PC-3 (cell line): ENCODE measurements around the gene ICAM1. TPM values are rescaled to one million over a fixed set of nuclear protein-coding genes. Genes with fewer than 3 reads are reported as not detected.

Experiments used
- ATAC-seq: fragments of 200-7000 bp; cut with Tn5 transposase; 2 replicates; pipeline ENCODE4 v1.9.1; 2020; ENCODE audit warnings: mild to moderate bottlenecking, moderate library complexity
- BruUV-seq: library from RNA; stranded (reverse); fragments of 400-500 nt; replicated peaks from 2 replicates; lab custom pipeline; 2021; lab: Mats Ljungman, UMichigan
- CTCF ChIA-PET: fragments of 300-600 bp; sonication (Branson Sonifier 250); formaldehyde crosslinking; loops from one replicate; lab custom pipeline; 2022; ENCODE audit warnings: antibody characterized with exemption; lab: Charles Lee
- POLR2A ChIA-PET: fragments of 300-600 bp; sonication (Branson Sonifier 250); formaldehyde crosslinking; loops from one replicate; lab custom pipeline; 2022; ENCODE audit warnings: antibody characterized with exemption; ENCODE audit not compliant: unreplicated experiment; lab: Charles Lee
- DNase-seq: peaks from one replicate; pipeline ENCODE4 v3.0.0-alpha.2; 2015
- H2AFZ ChIP-seq: fragments of 300-600 bp; sonication (generic); 2 replicates; pipeline ENCODE4 v1.6.0; 2016; ENCODE audit warnings: antibody characterized with exemption, low read length
- H3F3A ChIP-seq: fragments of 300-600 bp; sonication (generic); one replicate; pipeline ENCODE4 v1.6.0; 2017; ENCODE audit warnings: antibody characterized with exemption, low read length, control low read depth, mild to moderate bottlenecking; ENCODE audit not compliant: unreplicated experiment
- H3K27ac ChIP-seq: fragments of 300-600 bp; sonication (generic); 2 replicates; pipeline ENCODE4 v1.5.1; 2016; ENCODE audit warnings: mild to moderate bottlenecking, low read length
- H3K27me3 ChIP-seq: fragments of 300-600 bp; sonication (generic); 2 replicates; pipeline ENCODE4 v1.6.1; 2016; ENCODE audit warnings: low read length, mixed read lengths
- H3K36me3 ChIP-seq: fragments of 300-600 bp; sonication (generic); 2 replicates; pipeline ENCODE4 v1.6.1; 2016; ENCODE audit warnings: low read depth, mixed run types, low read length, mixed read lengths
- H3K4me1 ChIP-seq: fragments of 300-600 bp; sonication (generic); 2 replicates; pipeline ENCODE4 v1.5.1; 2016; ENCODE audit warnings: low read length; ENCODE audit not compliant: insufficient read depth
- H3K4me2 ChIP-seq: fragments of 300-600 bp; sonication (generic); 2 replicates; pipeline ENCODE4 v1.6.0; 2016; ENCODE audit warnings: low read length
- H3K4me3 ChIP-seq: fragments of 300-600 bp; sonication (generic); 2 replicates; pipeline ENCODE4 v1.5.1; 2016; ENCODE audit warnings: mild to moderate bottlenecking, low read length, mixed read lengths
- H3K79me2 ChIP-seq: fragments of 300-600 bp; sonication (generic); 2 replicates; pipeline ENCODE4 v1.6.1; 2017; ENCODE audit warnings: low read length, mixed read lengths
- H3K9ac ChIP-seq: fragments of 300-600 bp; sonication (generic); 2 replicates; pipeline ENCODE4 v1.6.0; 2016; ENCODE audit warnings: mild to moderate bottlenecking, low read length
- H3K9me2 ChIP-seq: fragments of 300-600 bp; sonication (generic); replicated peaks from 2 replicates; pipeline ENCODE4 v1.6.1; 2016; ENCODE audit warnings: mixed run types, low read length, mixed read lengths
- H3K9me3 ChIP-seq: fragments of 300-600 bp; sonication (generic); 2 replicates; pipeline ENCODE4 v1.6.1; 2016; ENCODE audit warnings: low read length, mixed read lengths
- H4K20me1 ChIP-seq: fragments of 300-600 bp; sonication (generic); 2 replicates; pipeline ENCODE4 v1.6.1; 2016; ENCODE audit warnings: low read length, mixed read lengths
- EZH2 ChIP-seq: fragments of 300-600 bp; sonication (generic); IDR thresholded peaks from one replicate; pipeline ENCODE4 v1.6.1; 2017; ENCODE audit warnings: antibody characterized with exemption, mild to moderate bottlenecking, low read length; ENCODE audit not compliant: unreplicated experiment
- EZH2phosphoT487 ChIP-seq: fragments of 300-600 bp; sonication (generic); IDR thresholded peaks from 2 replicates; pipeline ENCODE4 v1.6.1; 2018; ENCODE audit warnings: mild to moderate bottlenecking, antibody characterized with exemption, low read length, borderline replicate concordance
- intact Hi-C: fragments of 100-400 bp; cut with micrococcal nuclease; formaldehyde crosslinking; loops from 2 replicates; pipeline ENCODE4 v1.9.0; 2023
- total RNA-seq: library from RNA; depleted of rRNA; stranded (reverse); fragments of >200 nt; gene quantifications from 2 replicates; pipeline ENCODE4 v1.2.3, GENCODE V29; 2014
- TF ChIP-seq, protein P1 (sequence below): fragments of 300-600 bp; sonication (generic); conservative IDR thresholded peaks from 2 replicates; pipeline ENCODE4 v1.5.1; 2017; ENCODE audit warnings: antibody characterized with exemption, low read depth, mild to moderate bottlenecking, low read length

Gene ICAM1
- total RNA-seq, 1 experiment from 2014 or later, result 15.3 TPM

DNA sequence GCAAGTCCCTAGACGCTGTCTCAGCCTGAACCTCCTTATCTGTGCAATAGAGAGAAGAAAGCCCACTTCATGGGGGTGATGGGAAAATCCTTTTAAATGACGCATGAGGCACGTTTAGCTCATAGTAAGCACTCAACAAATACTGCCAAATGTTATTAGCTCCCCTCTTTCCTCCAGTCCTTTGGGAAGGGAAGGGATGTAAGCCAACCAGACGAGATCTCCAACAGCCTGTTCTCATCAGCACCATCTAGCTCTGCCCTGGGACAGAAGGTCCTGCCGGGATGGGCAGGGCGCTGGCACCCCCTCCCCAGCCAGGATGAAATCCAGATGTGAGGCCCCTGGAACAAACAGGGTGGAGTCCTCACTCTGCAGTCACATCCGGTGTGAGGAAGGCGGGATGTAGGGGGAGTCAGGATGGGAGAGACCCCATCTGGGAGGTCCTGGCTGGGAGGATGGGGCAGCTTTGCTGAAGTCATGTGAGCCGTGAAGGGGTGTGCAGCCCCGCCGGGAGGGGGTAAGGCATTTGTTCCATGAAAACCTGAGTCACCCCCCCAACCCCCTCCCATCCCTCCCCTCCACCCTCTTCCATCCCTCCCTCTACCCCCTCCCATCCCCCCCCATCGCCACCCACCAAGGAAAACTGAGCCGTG, 44.4 kb upstream of the ICAM1 start:
- H3K4me2 ChIP-seq, result no peak overlapping the region
- H3K9me2 ChIP-seq, result no peaks in the 10 kb centered on the region
- no peak for TF ChIP-seq EZH2
- TF ChIP-seq EZH2phosphoT487, result no peak
- TF ChIP-seq, protein P1, sequence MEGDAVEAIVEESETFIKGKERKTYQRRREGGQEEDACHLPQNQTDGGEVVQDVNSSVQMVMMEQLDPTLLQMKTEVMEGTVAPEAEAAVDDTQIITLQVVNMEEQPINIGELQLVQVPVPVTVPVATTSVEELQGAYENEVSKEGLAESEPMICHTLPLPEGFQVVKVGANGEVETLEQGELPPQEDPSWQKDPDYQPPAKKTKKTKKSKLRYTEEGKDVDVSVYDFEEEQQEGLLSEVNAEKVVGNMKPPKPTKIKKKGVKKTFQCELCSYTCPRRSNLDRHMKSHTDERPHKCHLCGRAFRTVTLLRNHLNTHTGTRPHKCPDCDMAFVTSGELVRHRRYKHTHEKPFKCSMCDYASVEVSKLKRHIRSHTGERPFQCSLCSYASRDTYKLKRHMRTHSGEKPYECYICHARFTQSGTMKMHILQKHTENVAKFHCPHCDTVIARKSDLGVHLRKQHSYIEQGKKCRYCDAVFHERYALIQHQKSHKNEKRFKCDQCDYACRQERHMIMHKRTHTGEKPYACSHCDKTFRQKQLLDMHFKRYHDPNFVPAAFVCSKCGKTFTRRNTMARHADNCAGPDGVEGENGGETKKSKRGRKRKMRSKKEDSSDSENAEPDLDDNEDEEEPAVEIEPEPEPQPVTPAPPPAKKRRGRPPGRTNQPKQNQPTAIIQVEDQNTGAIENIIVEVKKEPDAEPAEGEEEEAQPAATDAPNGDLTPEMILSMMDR, result no peak
- POLR2A ChIA-PET, result interaction anchor here (0.5 kb wide), 1 partner anchor 25 kb away, joined by 8 read pairs; no protein-coding TSS in a partner anchor
- no peak for DNase-seq
- H3F3A ChIP-seq, result no peaks in the 10 kb centered on the region
- intact Hi-C loops, result no loop called here
- CTCF ChIA-PET, result no interaction called here
- H3K9ac ChIP-seq, result no peak overlapping the region
- H3K79me2 ChIP-seq, result no peaks in the 10 kb centered on the region
- H2AFZ ChIP-seq, result no peak overlapping the region
- no peaks in the 10 kb centered on the region for H3K27me3 ChIP-seq
- no peak overlapping the region for H3K27ac ChIP-seq
- H3K4me3 ChIP-seq, result no peak overlapping the region
- H4K20me1 ChIP-seq, result no peaks in the 10 kb centered on the region
- no peaks in the 10 kb centered on the region for H3K36me3 ChIP-seq
- H3K9me3 ChIP-seq, result no peaks in the 10 kb centered on the region
- no peak for ATAC-seq
- no TSS peak for BruUV-seq
- H3K4me1 ChIP-seq, result peaks cover 10% of the 10 kb centered on the region

DNA sequence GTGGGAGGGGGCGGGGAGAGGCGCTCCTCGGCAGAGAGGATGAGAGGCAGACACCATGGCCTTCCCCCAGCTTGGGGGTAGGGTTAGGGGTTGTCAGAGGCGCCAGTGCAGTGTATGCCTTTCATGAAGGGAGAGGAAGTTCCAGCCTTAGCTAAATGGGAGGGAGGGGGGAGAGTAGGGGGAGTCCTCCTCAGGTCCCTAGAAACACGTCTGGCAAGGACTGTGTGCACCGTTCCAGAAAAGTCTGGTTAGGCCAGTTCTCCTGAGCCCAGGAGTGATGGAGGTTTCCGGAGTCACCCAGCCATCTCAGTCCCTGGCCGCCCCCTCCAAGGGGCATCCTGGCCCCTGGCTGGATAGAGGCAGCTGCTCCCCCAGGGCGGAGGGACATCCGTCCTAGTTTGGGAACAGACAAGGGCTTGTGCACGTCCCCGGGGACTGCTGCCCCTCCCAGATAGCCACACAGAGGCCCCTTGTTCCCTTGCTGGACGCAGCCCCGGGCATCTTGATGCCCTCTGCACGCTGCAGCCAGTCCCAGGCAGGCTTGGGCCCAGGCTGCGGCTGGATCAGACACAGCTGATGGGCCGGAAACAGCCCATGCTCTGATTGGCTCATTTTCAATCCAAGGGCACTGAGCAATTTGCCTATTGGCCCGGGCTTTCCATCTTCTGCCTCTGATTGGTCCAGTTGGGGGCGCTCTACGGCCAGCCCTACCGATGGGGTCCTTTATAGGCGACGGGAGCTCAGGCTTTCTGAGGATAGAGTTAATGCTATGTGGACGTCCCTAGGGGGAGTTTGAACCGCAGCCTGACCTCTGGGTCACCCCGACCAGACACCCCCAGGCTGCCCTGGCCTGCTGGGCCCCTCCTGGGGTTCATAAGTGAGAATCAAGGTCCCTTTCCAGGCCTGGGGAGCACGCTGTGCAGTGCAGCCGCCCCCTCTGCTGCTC, 43.6 kb upstream of the ICAM1 start:
- no peak for DNase-seq
- POLR2A ChIA-PET, result interaction anchor here (0.5 kb wide), 1 partner anchor 24 kb away, joined by 8 read pairs; no protein-coding TSS in a partner anchor
- BruUV-seq, result no TSS peak
- no peak overlapping the region for H3K4me2 ChIP-seq
- intact Hi-C loops, result no loop called here
- H3K4me1 ChIP-seq, result peaks cover 10% of the 10 kb centered on the region
- no peak overlapping the region for H2AFZ ChIP-seq
- CTCF ChIA-PET, result interaction anchor here (0.5 kb wide), 1 partner anchor 32 kb away, joined by 4 read pairs; no protein-coding TSS in a partner anchor
- TF ChIP-seq EZH2phosphoT487, result no peak
- TF ChIP-seq, protein P1, result peak; percentile 42
- H3K27me3 ChIP-seq, result no peaks in the 10 kb centered on the region
- H3K79me2 ChIP-seq, result no peaks in the 10 kb centered on the region
- no peaks in the 10 kb centered on the region for H3K9me2 ChIP-seq
- H3K27ac ChIP-seq, result no peak overlapping the region
- H3K9ac ChIP-seq, result no peak overlapping the region
- no peaks in the 10 kb centered on the region for H3F3A ChIP-seq
- H3K36me3 ChIP-seq, result no peaks in the 10 kb centered on the region
- H3K9me3 ChIP-seq, result no peaks in the 10 kb centered on the region
- no peak for ATAC-seq
- H4K20me1 ChIP-seq, result no peaks in the 10 kb centered on the region
- no peak overlapping the region for H3K4me3 ChIP-seq
